HFF-Myc (cell line): Measurements from ENCODE around the gene MCUR1.
"Not testable (repeated sequence)": the region's sequence is repeated elsewhere in the genome, so short reads cannot be mapped to it uniquely, and the experiment has no call there.

Experiments used
- DNase-seq: peaks from one replicate; pipeline ENCODE4 v3.0.0-alpha.2; 2011; ENCODE audit warnings: low read depth; ENCODE audit errors: extremely low read depth
- H3K4me3 ChIP-seq: replicated peaks from 2 replicates; pipeline ENCODE4 v1.5.1; 2011; ENCODE audit warnings: low read depth, mild to moderate bottlenecking, control low read depth, low read length
- TF ChIP-seq, protein P1 (sequence below): IDR thresholded peaks from 2 replicates; pipeline ENCODE4 v1.5.1; 2012; ENCODE audit warnings: mild to moderate bottlenecking, low read depth, low read length, control low read depth; ENCODE audit errors: missing control alignments

Gene MCUR1

DNA sequence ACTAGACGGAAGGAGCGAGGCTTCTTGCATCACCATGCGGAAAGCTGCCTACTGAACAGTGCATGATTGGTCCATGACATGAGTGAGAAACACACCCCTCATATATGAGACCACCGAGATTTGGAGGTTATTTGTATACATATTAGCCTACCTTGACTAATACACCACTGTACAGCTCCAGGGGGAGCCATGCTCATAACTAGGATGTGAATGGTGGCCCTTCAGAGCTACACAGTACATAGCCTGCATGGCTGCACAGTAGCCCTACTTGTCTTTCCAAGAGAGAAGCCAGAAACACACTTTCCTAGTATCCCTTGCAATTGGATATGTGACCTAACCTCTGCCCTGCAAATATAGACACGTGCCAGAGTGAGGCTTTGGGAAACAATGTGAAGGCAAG, 21.8 kb upstream of the MCUR1 start:
- TF ChIP-seq, protein P1, sequence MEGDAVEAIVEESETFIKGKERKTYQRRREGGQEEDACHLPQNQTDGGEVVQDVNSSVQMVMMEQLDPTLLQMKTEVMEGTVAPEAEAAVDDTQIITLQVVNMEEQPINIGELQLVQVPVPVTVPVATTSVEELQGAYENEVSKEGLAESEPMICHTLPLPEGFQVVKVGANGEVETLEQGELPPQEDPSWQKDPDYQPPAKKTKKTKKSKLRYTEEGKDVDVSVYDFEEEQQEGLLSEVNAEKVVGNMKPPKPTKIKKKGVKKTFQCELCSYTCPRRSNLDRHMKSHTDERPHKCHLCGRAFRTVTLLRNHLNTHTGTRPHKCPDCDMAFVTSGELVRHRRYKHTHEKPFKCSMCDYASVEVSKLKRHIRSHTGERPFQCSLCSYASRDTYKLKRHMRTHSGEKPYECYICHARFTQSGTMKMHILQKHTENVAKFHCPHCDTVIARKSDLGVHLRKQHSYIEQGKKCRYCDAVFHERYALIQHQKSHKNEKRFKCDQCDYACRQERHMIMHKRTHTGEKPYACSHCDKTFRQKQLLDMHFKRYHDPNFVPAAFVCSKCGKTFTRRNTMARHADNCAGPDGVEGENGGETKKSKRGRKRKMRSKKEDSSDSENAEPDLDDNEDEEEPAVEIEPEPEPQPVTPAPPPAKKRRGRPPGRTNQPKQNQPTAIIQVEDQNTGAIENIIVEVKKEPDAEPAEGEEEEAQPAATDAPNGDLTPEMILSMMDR = no peak
- DNase-seq = no peak
- no peak overlapping the region for H3K4me3 ChIP-seq

DNA sequence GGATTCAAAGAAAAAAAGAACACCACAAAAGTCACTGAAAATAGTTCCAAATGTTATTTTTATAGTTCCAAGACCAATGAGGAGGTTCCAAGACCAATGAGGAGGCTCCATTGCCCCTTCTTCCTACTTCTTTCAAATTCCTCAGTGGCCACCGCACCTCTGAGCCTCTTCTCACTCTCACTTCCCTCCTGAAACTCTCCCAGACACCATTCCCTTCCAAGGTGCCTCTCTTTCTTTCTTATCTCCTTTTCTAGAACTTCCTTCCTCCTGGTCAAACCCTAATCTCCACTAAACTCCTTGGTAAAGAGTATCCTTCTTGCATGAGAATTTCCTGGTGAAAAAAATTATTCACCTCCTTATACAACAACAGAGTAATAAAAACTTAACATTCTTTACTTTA, 20.4 kb upstream of the MCUR1 start:
- H3K4me3 ChIP-seq = no peak overlapping the region
- DNase-seq = no peak

DNA sequence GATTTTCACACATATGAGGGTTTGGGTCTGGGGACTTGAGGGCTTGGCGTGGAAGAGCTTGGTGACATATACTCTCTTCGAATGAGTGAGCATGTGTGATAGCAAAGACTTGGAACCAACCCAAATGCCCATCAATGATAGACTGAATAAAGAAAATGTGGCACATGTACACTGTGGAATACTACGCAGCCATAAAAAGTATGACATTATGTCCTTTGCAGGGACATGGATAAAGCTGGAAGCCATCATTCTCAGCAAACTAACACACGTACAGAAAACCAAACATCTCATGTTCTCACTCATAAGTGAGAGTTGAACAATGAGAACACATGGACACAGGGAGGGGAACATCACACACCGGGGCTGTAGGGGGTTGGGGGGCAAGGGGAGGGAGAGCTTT, 19.7 kb upstream of the MCUR1 start:
- not testable (repeated sequence) for H3K4me3 ChIP-seq, DNase-seq

More for the DNA sequence above, 20.4 kb upstream of the MCUR1 start:
- TF ChIP-seq, protein P1 = no peak

DNA sequence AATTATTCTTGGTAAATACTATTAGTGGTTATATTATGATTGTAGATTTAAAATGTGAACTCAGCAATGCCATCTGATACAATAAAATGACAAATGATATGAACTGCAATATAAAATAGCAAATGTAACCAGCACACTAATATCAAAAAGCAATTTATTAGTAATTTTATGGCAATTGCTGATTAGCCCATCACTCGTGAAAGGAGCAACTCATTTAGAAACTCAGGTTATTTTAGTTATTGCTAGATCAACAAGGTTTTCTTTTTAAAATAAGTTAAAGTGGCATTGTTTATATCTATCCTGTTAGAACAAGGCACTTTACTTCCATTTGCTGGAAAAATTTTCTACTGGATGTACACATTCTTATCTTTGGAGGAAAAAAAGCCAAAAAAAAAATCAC, 18.4 kb upstream of the MCUR1 start:
- DNase-seq = no peak
- TF ChIP-seq, protein P1 = no peak
- no peak overlapping the region for H3K4me3 ChIP-seq

DNA sequence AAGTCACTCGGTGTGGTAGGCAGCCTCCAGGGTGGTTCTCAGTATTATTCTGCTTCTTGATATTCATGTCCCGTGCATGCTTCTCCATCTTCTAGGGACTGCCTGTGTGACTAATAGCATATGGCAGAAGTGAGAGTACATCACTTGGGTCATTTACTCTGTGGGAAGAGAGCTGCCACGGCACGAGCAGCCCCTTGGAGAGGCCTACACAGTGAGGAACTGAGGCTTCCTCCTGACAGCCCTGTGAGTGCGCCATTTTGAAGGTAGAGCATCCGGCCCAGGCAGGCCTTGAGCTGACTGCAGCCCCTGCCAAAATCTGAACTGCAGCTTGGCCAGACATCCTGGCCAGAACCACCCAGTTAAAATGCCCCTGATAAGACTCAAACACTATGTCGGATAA, 17.3 kb upstream of the MCUR1 start:
- H3K4me3 ChIP-seq = no peak overlapping the region
- TF ChIP-seq, protein P1 = no peak
- DNase-seq = no peak

DNA sequence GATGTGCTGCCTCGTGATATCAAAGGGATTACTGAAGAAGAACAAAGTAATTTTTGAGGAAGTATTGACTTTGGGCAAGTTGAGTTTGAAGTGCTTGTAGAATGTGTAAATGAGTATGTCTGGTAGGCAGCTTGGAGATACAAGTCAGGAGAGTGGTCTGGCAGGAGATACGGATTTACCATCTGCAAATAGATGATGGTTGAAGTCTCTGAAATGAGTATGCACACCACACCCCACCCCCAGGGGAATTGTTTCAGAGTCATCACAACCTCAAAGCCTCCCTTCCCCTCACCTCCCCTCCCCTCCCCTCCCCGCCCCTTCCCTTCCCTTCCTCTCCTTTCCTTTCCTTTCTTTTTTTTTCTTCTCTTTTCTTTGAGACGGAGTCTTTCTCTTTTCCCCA, 16.4 kb upstream of the MCUR1 start:
- TF ChIP-seq, protein P1 = no peak
- DNase-seq = no peak
- no peak overlapping the region for H3K4me3 ChIP-seq

DNA sequence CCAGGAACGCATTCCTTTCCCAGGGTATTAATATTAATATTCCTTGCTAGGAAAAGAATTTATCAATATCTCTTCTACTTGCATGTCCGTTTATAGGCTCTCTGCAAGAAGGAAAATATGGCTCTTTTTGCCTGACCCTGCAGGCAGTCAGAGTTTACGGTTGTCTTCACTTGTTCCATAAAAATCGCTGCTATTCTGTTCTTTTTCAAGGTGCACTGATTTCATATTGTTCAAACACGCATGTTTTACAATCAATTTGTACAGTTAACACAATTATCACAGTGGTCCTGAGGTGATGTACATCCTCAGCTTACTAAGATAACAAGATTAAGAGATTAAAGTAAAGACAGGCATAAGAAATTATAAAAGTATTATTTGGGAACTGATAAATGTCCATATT, 15.1 kb upstream of the MCUR1 start:
- DNase-seq, H3K4me3 ChIP-seq: not testable (repeated sequence)

DNA sequence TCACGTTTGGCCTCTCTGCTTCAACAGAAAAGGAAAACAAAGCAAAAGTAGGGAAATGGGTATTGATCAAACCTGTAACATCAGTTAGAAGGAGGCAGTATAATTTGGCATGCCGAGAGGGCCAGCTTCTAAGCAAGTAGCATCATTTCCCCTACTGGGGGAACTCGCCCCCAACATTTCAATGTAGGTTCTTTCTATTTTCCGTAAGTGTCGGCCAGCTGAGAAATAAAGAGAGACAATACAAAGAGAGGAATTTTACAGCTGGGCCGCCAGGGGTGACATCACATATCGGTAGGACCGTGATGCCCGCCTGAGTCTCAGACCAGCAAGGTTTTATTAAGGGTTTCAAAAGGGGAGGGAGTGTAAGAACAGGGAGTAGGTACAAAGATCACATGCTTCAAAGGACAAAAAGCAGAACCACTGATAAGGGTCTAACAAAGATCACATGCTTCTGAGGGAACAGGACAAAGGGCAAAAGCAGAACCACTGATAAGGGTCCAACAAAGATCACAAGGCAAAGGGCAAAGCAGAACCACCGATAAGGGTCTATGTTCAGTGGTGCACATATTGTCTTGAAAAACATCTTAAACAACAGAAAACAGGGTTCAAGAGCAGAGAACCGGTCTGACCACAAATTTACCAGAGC, 14.4 kb upstream of the MCUR1 start:
- not testable (repeated sequence) for H3K4me3 ChIP-seq, DNase-seq
